Right renal cortex interstitium (tissue), 3 donors: Measurements from ENCODE around the gene PHLPP1. TPM values are rescaled to one million over a fixed set of nuclear protein-coding genes. Genes with fewer than 3 reads are reported as not detected.
"Not testable (repeated sequence)": the region's sequence is repeated elsewhere in the genome, so short reads cannot be mapped to it uniquely, and the experiment has no call there.

Source experiments
- DNase-seq, 3 donors: peaks; one replicate each; pipeline ENCODE4 v3.0.0-alpha.2; 2013; ENCODE audit warnings: low read depth in 3 of 3, low spot score in 2 of 3
- polyA plus RNA-seq, 3 donors: library from polyadenylated mRNA; unstranded; fragments of 120-200 nt; gene quantifications; one replicate each; pipeline ENCODE4 v1.2.1, GENCODE V29; 2013; ENCODE audit not compliant: insufficient read length in 3 of 3

PHLPP1 gene
- polyA plus RNA-seq, 3 donors = 18.3 to 20.8 (median 18.7) TPM

DNA sequence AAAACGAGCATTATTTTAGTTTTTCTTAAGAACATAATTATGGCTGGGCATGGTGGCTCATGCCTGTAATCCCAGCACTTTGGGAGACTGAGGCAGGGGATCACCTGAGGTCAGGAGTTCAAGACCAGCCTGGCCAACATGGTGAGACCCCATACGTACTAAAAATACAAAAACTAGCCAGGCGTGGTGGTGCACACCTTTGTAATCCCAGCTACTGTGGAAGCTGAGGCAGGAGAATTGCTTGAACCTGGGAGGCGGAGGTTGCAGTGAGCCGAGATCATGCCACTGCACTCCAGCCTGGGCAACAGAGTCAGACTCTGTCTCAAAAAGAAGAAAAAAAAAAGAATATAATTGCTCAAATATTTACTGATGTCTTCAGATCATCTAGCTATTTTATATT is 25.3 kb downstream of the PHLPP1 start:
- not testable (repeated sequence) for DNase-seq

GRCh38 chr18:62741118-62741566 is 25.8 kb downstream of the PHLPP1 start:
- no peak for DNase-seq

- no peak for DNase-seq
Measured at GRCh38 chr18:62741584-62741983, 26.2 kb downstream of the PHLPP1 start.

DNA sequence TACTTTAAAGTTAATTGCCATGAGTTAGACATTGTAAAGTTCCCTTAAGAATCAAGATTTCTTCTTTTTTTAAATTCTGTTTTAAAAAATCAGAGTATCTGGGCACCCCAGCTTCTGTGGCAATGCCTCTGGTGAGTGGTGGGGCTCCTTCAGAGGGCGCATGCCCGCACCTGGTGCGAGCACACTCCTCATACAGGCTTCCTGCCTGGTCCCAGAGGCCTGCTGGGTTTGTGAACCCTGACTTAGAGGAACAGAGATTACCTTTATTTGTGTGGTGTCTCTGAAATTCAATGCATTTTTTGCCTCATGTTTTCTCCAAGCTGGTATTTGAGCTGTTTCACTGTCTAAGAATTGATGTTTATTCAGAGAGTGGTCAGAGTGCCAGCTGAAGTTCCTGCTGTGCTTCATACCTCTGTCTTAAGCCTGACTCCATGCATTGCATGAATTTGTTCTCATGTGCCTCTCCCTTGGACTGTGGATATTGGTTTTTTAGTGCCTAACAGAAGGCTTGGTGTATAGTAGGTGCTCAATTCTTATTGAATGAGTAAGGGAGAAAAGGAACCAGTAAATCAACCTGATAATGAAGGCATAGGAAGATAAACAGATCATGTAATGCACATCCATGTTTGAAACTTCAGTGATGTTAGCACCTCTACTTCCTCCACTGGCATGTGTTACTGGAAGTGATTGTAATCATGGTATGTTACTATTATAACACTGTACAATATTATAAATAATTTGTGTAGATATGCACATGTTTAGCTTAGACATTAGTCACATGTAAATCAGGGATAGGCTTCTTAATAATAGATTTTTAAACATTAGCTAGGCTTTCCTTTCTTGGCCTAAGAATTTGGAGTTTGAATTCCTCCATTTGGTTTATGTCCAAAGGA is 29.0 kb downstream of the PHLPP1 start:
- no peak for DNase-seq

- no peak for DNase-seq
Measured at GRCh38 chr18:62745089-62745751, 29.9 kb downstream of the PHLPP1 start.

DNA sequence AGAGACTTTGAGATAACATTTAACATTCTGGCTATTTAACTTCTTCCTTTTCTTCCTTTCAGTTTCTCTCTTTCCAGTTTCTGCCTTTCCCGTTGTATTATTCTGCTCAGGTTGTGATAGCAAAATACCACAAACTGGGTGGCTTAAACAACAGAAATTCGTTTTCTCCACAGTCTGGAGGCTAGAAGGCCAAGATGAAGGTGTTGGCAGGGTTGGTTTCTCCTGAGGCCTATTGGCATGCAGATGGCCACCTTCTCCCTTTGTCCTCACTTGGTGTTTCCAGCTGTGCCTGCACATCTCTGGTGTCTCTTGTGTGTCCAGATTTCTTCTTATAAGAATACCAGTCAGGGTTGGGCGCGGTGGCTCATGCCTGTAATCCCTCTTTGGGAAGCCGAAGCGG is 34.0 kb downstream of the PHLPP1 start:
- DNase-seq = no peak

- DNase-seq = no peak
Measured at GRCh38 chr18:62751341-62751821, 36.0 kb downstream of the PHLPP1 start.

GRCh38 chr18:62751977-62752376 is 36.6 kb downstream of the PHLPP1 start:
- no peak for DNase-seq

- no peak for DNase-seq
Measured at GRCh38 chr18:62754026-62754425, 38.7 kb downstream of the PHLPP1 start.

DNA sequence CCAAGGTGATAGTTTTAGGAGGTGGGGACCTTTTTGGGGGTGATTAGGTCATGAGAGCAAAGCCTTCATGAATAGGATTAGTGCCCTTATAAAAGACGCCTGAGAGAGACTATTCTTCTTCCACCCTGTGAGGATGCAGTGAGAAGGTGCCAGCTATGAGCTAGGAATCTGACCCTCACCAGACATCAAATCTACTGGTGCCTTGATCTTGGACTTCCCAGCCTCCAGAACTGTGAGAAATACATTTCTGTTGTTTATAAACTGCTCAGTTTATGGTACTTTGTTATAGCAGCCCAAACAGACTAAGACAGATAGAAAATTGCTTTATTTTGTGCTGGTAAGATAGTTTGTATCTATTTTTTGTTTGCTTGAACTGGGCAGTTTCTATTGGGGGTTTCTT is 40.1 kb downstream of the PHLPP1 start:
- no peak for DNase-seq

DNA sequence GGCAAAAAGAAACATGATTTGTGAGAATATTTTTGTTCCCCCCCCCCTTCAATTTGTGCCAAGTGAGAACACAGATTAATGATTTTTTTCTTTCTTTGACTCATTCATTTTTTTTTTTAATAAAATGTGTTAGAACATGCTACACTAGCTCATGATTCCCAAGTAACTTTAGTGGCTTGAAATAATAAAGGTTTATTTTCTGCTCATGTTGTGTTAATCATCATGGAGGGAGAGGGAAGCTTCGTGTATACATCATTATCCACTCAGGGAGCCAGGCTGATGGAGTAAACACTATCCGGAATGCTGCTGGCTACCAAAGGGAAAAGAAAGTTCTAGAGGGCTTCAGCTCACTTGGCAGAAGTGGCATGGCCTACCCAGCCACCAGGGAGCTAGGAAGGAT is 40.6 kb downstream of the PHLPP1 start:
- no peak for DNase-seq

DNA sequence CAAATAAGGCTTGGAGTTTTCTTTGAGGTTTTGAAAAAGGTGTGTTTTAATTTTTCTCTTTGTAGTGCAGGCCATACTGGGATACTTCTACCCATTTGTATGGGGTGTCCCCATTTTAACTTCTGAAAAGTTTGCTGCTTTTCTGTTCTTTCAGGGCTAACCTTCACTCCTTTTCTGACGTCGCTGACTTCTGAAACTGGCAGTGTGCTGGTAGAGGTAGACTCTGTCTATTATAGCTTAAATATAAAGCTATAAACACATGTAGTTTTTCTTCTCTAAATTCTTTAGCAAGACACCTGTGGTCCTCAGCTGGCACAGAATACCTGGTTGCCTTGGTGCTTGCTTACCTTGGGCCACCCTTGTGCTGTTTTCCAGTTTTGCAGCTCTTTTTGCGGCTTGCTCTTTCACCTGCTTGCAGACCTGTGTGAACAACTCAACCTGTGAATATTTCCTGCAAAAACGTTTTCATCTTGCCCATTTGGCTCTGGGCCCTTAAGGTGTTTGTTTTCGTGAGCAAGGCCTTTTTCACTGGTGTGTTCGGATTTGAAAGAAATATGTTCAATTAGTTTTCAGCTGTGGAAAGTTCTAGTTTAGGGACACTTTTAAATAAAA is 42.2 kb downstream of the PHLPP1 start:
- DNase-seq = no peak

DNA sequence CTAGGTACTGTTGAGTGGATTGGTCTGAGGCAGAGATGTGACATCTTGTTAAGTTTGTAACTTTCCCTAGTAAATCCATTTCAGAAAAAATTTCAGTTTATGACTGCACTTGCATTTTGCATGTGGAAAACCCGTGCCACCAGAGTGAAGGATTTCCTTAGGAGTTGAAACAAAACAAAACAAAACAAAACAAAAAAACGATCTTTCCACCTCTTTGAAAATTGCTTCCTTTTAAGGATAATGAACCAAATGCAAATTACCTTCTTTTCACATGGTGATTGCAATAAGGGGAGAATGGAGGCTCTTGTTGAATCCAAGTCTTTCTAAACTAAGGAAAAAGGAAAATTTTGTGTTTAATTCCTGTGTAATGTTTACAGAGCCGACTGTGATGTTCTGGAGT is 43.2 kb downstream of the PHLPP1 start:
- DNase-seq = no peak

GRCh38 chr18:62759704-62760402 is 44.5 kb downstream of the PHLPP1 start:
- no peak for DNase-seq

DNA sequence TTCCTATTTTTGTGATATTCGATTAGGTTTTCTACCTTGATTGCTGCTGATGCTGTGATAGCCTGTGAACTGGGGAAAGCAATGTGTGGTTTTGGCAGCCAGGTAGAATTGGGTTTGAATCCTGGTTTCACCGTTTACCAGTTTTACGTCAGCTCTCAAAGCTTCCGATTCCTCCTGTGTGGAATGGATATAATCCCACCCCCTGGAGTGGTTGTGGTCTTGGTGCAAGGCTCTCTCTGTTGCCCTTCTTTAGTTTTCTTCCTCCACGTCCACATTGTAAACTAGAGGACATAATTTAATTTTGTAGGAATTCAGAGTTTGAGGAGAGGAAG is 45.0 kb downstream of the PHLPP1 start:
- DNase-seq = no peak

DNA sequence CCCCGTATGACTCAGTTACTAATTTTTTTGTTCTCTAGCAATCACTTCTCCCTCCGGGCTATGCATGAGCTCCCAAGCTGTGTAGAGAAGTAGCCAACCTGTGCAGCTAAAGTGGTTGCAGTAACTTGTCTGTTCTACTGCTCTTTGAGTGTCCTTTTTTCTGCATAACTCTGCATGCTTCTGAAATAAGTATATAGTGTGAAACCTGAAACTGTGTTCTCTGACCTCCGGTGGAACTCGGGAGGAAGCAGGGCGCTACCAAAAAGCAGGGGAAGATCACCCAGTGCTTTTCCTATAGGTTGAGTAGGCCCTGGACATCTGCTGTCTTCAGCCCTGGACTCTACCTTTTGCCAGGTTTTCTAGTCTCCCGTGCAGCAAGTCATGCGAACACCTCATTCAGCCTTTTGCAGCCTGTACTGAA is 47.8 kb downstream of the PHLPP1 start:
- no peak for DNase-seq

GRCh38 chr18:62766266-62766665 is 50.9 kb downstream of the PHLPP1 start:
- no peak for DNase-seq

- DNase-seq = no peak
Measured at GRCh38 chr18:62767321-62767720, 52.0 kb downstream of the PHLPP1 start.

GRCh38 chr18:62767836-62768557 is 52.7 kb downstream of the PHLPP1 start:
- DNase-seq = no peak

DNA sequence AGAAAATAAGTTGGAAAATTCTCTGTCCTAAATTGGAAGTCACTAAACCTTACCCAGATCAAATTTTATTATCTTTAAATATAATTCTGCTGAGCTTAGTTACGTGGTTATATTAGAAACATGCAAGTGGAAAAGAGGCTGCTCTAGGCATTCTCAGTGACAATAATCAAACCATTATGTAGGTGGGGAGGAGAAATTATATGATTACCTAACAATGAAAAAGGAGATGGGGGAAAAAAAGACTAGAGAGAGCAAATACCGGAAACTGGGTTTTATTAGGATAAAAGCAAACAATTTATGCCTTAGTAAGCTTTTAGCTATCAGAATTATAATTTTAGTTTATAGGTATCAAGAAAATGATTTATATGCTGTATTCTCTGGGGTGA is 53.2 kb downstream of the PHLPP1 start:
- DNase-seq = no peak
